ENCODE results near the gene CCDC116.

GRCh38 chr22:21669026-21669425, 36.5 kb downstream of the CCDC116 start:
- TF ChIP-seq CTCF (IDR thresholded peaks at IDR 0.05; ENCODE audit: low read depth, low read length) = no peak
- TF ChIP-seq POLR2A (IDR thresholded peaks at IDR 0.05; ENCODE audit: extremely low read depth, insufficient read length) = no peak
- TF ChIP-seq MAX (IDR thresholded peaks at IDR 0.05; ENCODE audit: low read depth, low read length) = no peak
- no peak for TF ChIP-seq MYC (IDR thresholded peaks at IDR 0.05; ENCODE audit: low read depth, low read length)

All from NB4 (cell line).